HG02973 (cell line): Measurements from ENCODE around the gene BOD1L1.
A peak's percentile ranks its signal among the peaks of the same experiment; 100 is the strongest.

Experiments used
- ATAC-seq: cut with Tn5 transposase; IDR thresholded peaks from one replicate; pipeline ENCODE4 v1.9.1; 2021; ENCODE audit warnings: moderate library complexity; ENCODE audit not compliant: unreplicated experiment

The BOD1L1 gene

GRCh38 chr4:13540446-13541175, 86.9 kb downstream of the BOD1L1 start:
- no peak for ATAC-seq

GRCh38 chr4:13539619-13540445, 87.7 kb downstream of the BOD1L1 start:
- ATAC-seq, result no peak

- no peak for ATAC-seq
These were observed 88.4 kb downstream of the BOD1L1 start for GRCh38 chr4:13539047-13539618.

- ATAC-seq, result no peak
These were observed 89.0 kb downstream of the BOD1L1 start for GRCh38 chr4:13538427-13538973.

- ATAC-seq, result no peak
These were observed 89.7 kb downstream of the BOD1L1 start for GRCh38 chr4:13537832-13538177.

- no peak for ATAC-seq
These were observed 90.3 kb downstream of the BOD1L1 start for GRCh38 chr4:13537011-13537831.

- ATAC-seq, result no peak
These were observed 90.9 kb downstream of the BOD1L1 start for GRCh38 chr4:13536607-13537006.

- ATAC-seq, result no peak
These were observed 91.7 kb downstream of the BOD1L1 start for GRCh38 chr4:13535708-13536361.

- ATAC-seq, result no peak
These were observed 92.4 kb downstream of the BOD1L1 start for GRCh38 chr4:13535118-13535517.

- no peak for ATAC-seq
These were observed 93.0 kb downstream of the BOD1L1 start for GRCh38 chr4:13534344-13535063.

GRCh38 chr4:13533670-13534343, 93.7 kb downstream of the BOD1L1 start:
- ATAC-seq, result no peak

GRCh38 chr4:13531625-13531998, 95.9 kb downstream of the BOD1L1 start:
- ATAC-seq, result no peak

- ATAC-seq, result no peak
These were observed 96.5 kb downstream of the BOD1L1 start for GRCh38 chr4:13530823-13531624.

GRCh38 chr4:13529128-13529919, 98.2 kb downstream of the BOD1L1 start:
- no peak for ATAC-seq

- no peak for ATAC-seq
These were observed 98.8 kb downstream of the BOD1L1 start for GRCh38 chr4:13528821-13529127.

GRCh38 chr4:13527981-13528820, 99.3 kb downstream of the BOD1L1 start:
- ATAC-seq, result peak; percentile 65
